NCI-H187 treated with DMSO at 0.1 percent for 48 hours (cell line): Measurements from ENCODE around the gene ABCC11.
"Not testable (repeated sequence)": the region's sequence is repeated elsewhere in the genome, so short reads cannot be mapped to it uniquely, and the experiment has no call there.

Experiments
- DNase-seq: peaks from one replicate; lab custom pipeline; 2025; lab: John Stamatoyannopoulos, UW

Gene ABCC11

GRCh38 chr16:48246066-48246465 is 1.3 kb downstream of the ABCC11 start:
- no peak for DNase-seq

GRCh38 chr16:48244863-48245195 is 2.5 kb downstream of the ABCC11 start:
- no peak for DNase-seq

- peak; percentile 0 for DNase-seq
Measured at GRCh38 chr16:48244080-48244862, 3.1 kb downstream of the ABCC11 start, which contains the start of gene LONP2. TSS of gene LONP2 (plus strand) at chr16:48244300. CDS start at chr16:48244389, 89 bp downstream.

- DNase-seq: not testable (repeated sequence)
Measured at GRCh38 chr16:48240147-48240546, 7.2 kb downstream of the ABCC11 start.

- DNase-seq: no peak
Measured at GRCh38 chr16:48236286-48236685, 11.1 kb downstream of the ABCC11 start.

- no peak for DNase-seq
Measured at GRCh38 chr16:48235556-48236136, 11.7 kb downstream of the ABCC11 start.

GRCh38 chr16:48235058-48235555 is 12.2 kb downstream of the ABCC11 start:
- DNase-seq: no peak

- DNase-seq: no peak
Measured at GRCh38 chr16:48234630-48235029, 12.7 kb downstream of the ABCC11 start.

DNA sequence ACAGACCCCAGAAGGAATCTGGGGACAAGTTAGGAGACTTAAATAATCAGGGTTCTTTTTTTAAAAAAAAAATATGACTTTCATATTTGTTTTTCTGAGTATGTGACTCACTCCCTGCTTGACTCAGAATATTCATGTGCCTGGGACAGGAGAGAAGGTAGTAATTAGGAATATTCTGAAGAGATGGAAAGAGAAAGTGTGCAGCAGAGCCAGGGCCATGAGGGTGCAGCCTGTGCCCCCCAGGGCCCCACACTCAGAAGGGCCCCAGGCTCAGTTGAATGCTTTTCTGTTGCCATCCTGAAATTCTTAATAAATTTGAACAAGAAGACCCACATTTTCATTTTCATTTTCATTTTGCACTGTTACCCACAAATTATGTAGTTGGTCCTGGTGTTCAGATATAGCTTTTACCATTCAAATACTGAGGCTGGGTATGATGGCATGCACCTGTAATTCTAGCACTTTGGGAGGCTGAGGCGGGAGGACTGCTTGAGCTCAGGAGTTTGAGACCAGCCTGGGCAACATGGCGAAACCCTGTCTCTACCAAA is 14.8 kb downstream of the ABCC11 start:
- no peak for DNase-seq

GRCh38 chr16:48231727-48232492 is 15.4 kb downstream of the ABCC11 start:
- DNase-seq: no peak

GRCh38 chr16:48225456-48225855 is 21.9 kb downstream of the ABCC11 start:
- DNase-seq: no peak

DNA sequence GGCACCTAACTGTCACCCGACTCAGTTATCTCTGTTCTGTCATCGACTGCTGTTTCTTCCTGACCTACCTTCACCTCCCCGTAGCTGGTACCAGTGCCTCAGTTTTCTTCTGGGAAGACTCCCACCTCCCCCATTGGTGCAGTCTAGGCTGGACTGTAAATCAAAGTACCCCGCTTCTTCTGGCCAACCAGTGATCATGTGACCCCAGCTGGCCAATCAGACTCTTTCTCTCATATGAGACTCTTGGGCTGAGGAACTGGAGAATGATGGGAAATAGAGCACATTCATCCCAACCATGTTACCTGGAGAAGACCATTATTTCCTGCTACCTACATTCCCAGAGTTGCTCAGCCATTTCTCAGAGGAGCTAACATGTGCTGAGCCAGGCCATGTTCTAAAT is 23.8 kb downstream of the ABCC11 start:
- no peak for DNase-seq

DNA sequence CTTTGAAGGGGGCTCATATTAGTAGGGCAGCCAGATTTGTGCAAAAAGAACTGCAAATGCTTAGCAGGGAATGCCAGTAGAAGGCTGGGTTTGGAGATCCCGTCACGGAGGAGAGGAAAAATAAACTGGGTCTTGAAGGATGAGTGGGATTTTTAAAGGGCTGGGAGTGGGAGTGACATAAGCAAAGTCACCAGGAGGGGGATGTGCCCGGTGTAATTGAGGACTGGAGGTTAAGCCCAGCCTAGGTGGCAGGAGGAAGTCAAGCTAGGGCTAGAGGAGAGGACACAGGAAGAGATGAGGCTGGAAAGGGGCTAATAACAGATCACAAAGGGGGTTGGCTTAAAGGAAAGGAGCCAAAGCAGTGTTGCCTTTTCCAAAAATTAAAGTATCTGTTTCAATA is 26.4 kb downstream of the ABCC11 start:
- DNase-seq: no peak

GRCh38 chr16:48218473-48218872 is 28.9 kb downstream of the ABCC11 start:
- DNase-seq: no peak

GRCh38 chr16:48217708-48218107 is 29.6 kb downstream of the ABCC11 start:
- DNase-seq: no peak

- no peak for DNase-seq
Measured at GRCh38 chr16:48215738-48216137, 31.6 kb downstream of the ABCC11 start.

- no peak for DNase-seq
Measured at GRCh38 chr16:48212033-48212432, 35.3 kb downstream of the ABCC11 start.

DNA sequence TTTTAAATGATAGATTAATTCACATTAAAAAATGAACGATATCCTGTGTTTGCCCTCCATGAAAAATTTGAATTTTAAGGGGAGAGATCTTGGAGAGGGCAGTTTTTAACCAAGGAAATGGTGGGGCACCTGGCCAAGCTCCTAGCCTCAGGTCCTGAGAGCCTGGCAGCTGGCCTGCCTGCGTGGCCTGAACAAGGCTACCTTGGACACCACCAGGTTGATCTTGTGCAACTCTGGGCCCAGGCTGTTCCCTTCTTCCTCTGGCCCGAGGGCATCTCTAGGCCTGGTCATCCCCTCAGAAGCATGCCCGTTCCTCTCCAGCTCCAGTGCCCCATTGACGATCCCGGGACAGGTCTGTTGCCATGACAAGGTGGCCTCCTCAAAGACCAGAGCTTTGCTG is 36.6 kb downstream of the ABCC11 start:
- DNase-seq: no peak

- DNase-seq: no peak
Measured at GRCh38 chr16:48206594-48207242, 40.6 kb downstream of the ABCC11 start.

- DNase-seq: no peak
Measured at GRCh38 chr16:48204825-48205151, 42.6 kb downstream of the ABCC11 start.

DNA sequence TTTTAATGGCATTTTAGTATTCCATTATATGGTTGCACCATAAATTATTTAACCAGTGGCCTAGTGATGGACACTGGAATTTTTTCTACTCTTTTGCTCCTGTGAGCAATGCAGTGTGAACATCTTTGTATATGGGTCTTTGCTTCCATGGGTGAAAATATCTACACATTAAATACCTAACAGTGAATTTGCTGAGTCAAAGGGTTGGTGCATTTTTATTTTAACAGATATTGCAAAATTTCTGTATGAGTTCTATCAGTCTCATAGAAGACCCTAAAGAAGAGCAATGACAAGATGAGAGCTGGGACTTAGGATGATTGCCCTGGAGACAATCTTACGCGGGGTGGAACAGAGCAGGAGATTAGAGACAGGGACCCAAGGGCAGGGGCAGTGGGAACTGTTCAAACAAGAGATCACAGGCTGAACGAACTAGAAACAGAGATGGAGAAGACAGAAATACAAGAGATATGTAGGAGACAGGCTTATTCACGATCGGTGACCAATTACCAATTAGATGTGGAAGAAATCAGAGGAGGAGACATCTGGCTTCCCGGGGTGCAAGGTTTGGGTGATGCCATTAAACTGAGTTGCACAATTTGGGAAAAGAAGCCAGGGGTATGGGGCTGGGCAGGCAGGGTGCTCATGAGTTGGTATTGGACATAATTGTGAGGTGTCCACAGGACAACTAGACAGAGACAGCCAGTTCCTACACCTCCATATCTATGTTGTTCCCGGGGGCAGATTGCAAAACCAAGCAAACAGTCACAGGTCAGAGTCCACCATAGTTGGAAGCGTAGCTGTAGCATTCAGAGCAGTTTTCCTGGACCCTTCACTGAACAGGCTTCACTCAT is 43.1 kb downstream of the ABCC11 start:
- no peak for DNase-seq
